ENCODE results near the gene ZNF277. TPM values are rescaled to one million over a fixed set of nuclear protein-coding genes. Genes with fewer than 3 reads are reported as not detected.

ZNF277 gene
- total RNA-seq, 4 donors from 2014 or later: 2.2 to 27.6 (median 24.1) TPM

GRCh38 chr7:112327566-112327965 is 121.1 kb downstream of the ZNF277 start:
- H3K9me3 ChIP-seq: no peaks in the 10 kb centered on the region
- DNase-seq: no peak
- peaks cover 0 to 15% (median 3%) of the 10 kb centered on the region in 4 donors for H3K36me3 ChIP-seq
- WGBS, 2 donors (ENCODE audit: low coverage in 1 of 2): 92 to 93% methylated on average over 1 of the region's 1 CpG
- H3K27ac ChIP-seq: no peak overlapping the region
- no peak for TF ChIP-seq EP300 (IDR thresholded peaks at IDR 0.05; ENCODE audit: low read depth)
- no peak for TF ChIP-seq CTCF (IDR thresholded peaks at IDR 0.05)
- no peak for TF ChIP-seq POLR2A (IDR thresholded peaks at IDR 0.05)
- TF ChIP-seq POLR2AphosphoS5 (IDR thresholded peaks at IDR 0.05): no peak
- H3K4me3 ChIP-seq: no peak overlapping the region
- H3K27me3 ChIP-seq: no peaks in the 10 kb centered on the region
- in situ Hi-C loops (cut with MboI; ENCODE audit: low pct_ligation_motif_present in 1 of 4, low pct_unique_long_range_greater_than_20kb in 1 of 4, low sequenced_read_pairs in 3 of 4): no loop called here
- intact Hi-C loops (cut with DNase I; ENCODE audit: low total_unique reads): no loop called here
- no peaks in the 10 kb centered on the region for H3K4me1 ChIP-seq

DNA sequence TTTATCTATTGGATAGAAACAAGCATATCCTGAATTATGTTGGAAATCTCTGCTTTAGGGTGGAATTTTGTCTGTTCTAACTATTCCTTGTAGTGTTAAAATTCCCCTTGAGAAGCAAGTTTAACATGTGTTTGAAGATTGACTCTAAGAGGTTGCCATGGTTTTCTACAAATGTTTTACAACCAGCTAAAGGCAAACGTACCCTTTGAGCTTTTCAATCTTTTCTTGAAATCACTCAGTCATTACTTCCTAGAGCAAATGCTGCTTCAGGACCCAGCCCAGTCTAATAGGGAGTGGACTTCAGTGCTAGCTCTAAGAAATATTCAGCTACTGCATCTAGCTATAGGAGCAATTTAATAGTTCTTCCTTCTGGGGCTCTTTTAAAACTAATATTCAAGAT is 125.0 kb downstream of the ZNF277 start:
- no peaks in the 10 kb centered on the region for H3K4me1 ChIP-seq
- intact Hi-C loops (cut with DNase I; ENCODE audit: low total_unique reads): no loop called here
- no peaks in the 10 kb centered on the region for H3K27me3 ChIP-seq
- peaks cover 0 to 10% (median 2%) of the 10 kb centered on the region in 4 donors for H3K36me3 ChIP-seq
- WGBS, 2 donors (ENCODE audit: low coverage in 1 of 2): 22 to 59% methylated on average over 1 of the region's 1 CpG
- TF ChIP-seq CTCF (IDR thresholded peaks at IDR 0.05): no peak
- no peak for TF ChIP-seq EP300 (IDR thresholded peaks at IDR 0.05; ENCODE audit: low read depth)
- TF ChIP-seq POLR2A (IDR thresholded peaks at IDR 0.05): no peak
- TF ChIP-seq POLR2AphosphoS5 (IDR thresholded peaks at IDR 0.05): no peak
- H3K4me3 ChIP-seq: no peak overlapping the region
- H3K9me3 ChIP-seq: no peaks in the 10 kb centered on the region
- no peak for DNase-seq
- in situ Hi-C loops (cut with MboI; ENCODE audit: low pct_ligation_motif_present in 1 of 4, low pct_unique_long_range_greater_than_20kb in 1 of 4, low sequenced_read_pairs in 3 of 4): no loop called here
- H3K27ac ChIP-seq: no peak overlapping the region

DNA sequence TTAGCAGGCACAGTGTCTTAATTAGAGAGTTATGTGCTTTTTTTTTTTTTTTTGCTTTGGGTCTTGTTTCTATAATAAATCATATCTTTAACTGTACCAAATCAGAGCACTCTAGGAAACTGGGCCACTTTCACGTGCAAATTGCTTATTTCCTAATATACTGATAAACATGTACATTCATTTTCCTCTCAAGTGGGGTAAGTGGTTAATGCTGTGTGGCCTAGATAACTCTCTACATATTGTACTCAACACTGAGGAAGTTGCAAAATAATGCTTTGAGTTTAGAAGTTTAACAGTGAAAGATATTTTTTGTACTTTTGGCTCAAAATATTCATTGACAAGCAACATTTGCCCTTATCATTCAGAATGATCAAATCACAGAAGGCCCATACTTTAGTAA is 127.9 kb downstream of the ZNF277 start:
- in situ Hi-C loops (cut with MboI; ENCODE audit: low pct_ligation_motif_present in 1 of 4, low pct_unique_long_range_greater_than_20kb in 1 of 4, low sequenced_read_pairs in 3 of 4): no loop called here
- Histone ChIP-seq H3K36me3 (peaks cover 0 to 6% (median 2%) of the 10 kb centered on the region in 4 donors), H3K4me3 (no peak overlapping the region), H3K9me3 (no peaks in the 10 kb centered on the region), H3K4me1 (no peaks in the 10 kb centered on the region), H3K27me3 (no peaks in the 10 kb centered on the region), H3K27ac (no peak overlapping the region)
- WGBS, 2 donors (ENCODE audit: low coverage in 1 of 2): 20 to 60% methylated on average over 1 of the region's 1 CpG
- no peak for DNase-seq
- TF ChIP-seq POLR2AphosphoS5 (IDR thresholded peaks at IDR 0.05) (no peak), EP300 (IDR thresholded peaks at IDR 0.05; ENCODE audit: low read depth) (no peak), POLR2A (IDR thresholded peaks at IDR 0.05) (no peak), CTCF (IDR thresholded peaks at IDR 0.05) (no peak)
- intact Hi-C loops (cut with DNase I; ENCODE audit: low total_unique reads): no loop called here

DNA sequence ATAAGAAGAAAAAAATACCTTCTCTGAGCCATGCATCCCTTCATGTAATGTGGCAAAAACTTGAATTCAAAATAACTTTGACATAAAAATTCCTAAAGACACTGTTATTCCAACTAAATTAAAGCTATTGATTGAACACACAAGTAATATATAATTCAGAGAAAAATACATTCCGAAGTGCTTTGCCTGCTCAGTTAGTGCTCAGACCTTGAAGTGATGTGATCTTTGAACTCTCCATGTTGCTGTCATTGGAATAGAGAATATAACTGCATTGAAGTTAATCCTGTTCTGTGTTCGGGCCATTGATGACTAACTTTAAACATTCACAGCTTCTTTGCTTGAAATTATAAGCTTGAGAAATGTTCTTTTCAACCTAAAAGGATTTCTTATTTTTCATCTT is 129.8 kb downstream of the ZNF277 start:
- no peaks in the 10 kb centered on the region for H3K27me3 ChIP-seq
- TF ChIP-seq POLR2AphosphoS5 (IDR thresholded peaks at IDR 0.05): no peak
- WGBS, 2 donors (ENCODE audit: low coverage in 1 of 2): 89 to 100% methylated on average over 2 of the region's 2 CpGs
- intact Hi-C loops (cut with DNase I; ENCODE audit: low total_unique reads) (no loop called here), in situ Hi-C loops (cut with MboI; ENCODE audit: low pct_ligation_motif_present in 1 of 4, low pct_unique_long_range_greater_than_20kb in 1 of 4, low sequenced_read_pairs in 3 of 4) (no loop called here)
- H3K4me3 ChIP-seq: no peak overlapping the region
- DNase-seq: no peak
- no peaks in the 10 kb centered on the region for H3K4me1 ChIP-seq
- peaks cover 0 to 9% (median 2%) of the 10 kb centered on the region in 4 donors for H3K36me3 ChIP-seq
- H3K9me3 ChIP-seq: no peaks in the 10 kb centered on the region
- no peak overlapping the region for H3K27ac ChIP-seq

DNA sequence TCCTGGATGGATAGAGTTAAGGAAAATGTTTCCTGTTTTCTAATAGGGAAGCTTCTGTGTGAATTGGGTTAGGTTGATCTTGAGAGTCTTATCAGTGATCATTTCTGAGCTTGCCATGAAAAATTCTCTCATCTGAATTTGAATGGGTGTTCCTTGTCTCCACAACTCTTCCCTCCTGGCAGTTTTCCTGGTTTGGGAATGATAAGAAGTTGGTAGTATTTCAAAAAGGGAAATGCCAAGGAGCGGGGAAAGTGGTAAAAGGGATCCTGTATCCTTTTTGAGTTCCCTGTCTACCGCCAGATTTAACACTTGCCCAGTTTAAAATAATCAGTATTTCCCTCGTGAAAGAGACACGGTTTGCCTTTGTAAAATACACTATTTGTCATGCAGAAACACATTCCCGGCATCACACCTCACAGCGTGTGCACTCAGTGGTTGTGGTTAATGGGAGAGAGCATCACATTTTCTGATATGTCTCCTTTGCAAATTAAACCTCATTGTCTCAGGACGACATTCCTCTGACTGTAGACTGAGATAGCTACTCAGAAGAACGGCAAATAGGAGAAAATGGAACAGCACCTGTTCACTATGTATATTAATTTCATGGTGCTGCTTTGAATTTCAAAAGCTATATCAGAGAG is 130.6 kb downstream of the ZNF277 start:
- H3K9me3 ChIP-seq: no peaks in the 10 kb centered on the region
- H3K27ac ChIP-seq: no peak overlapping the region
- H3K4me3 ChIP-seq: no peak overlapping the region
- in situ Hi-C loops (cut with MboI; ENCODE audit: low pct_ligation_motif_present in 1 of 4, low pct_unique_long_range_greater_than_20kb in 1 of 4, low sequenced_read_pairs in 3 of 4): no loop called here
- intact Hi-C loops (cut with DNase I; ENCODE audit: low total_unique reads): no loop called here
- WGBS, 2 donors (ENCODE audit: low coverage in 1 of 2): 86 to 91% methylated on average over 6 to 8 of the region's 8 CpGs
- H3K36me3 ChIP-seq: peaks cover 0 to 17% (median 0%) of the 10 kb centered on the region in 4 donors
- H3K27me3 ChIP-seq: no peaks in the 10 kb centered on the region
- H3K4me1 ChIP-seq: no peaks in the 10 kb centered on the region
- no peak for DNase-seq
- no peak for TF ChIP-seq POLR2AphosphoS5 (IDR thresholded peaks at IDR 0.05)
- no peak for TF ChIP-seq CTCF (IDR thresholded peaks at IDR 0.05)
- no peak for TF ChIP-seq EP300 (IDR thresholded peaks at IDR 0.05; ENCODE audit: low read depth)

All from transverse colon (tissue), 4 donors.